SU-DHL-6 (cell line): Measurements from ENCODE around the gene TRIP11.

Source experiments
- CTCF ChIP-seq: fragments of 200-600 bp; sonication (generic); IDR thresholded peaks from one replicate; pipeline ENCODE4 v1.5.1; 2017; ENCODE audit warnings: antibody characterized with exemption, mild to moderate bottlenecking, low read length, moderate library complexity; ENCODE audit not compliant: insufficient read depth, poor library complexity, severe bottlenecking
- EZH2phosphoT487 ChIP-seq: fragments of 200-600 bp; sonication (generic), shearing (Covaris generic); conservative IDR thresholded peaks from 2 replicates; pipeline ENCODE4 v1.6.1; 2018; ENCODE audit warnings: mild to moderate bottlenecking, antibody characterized with exemption, low read length, moderate library complexity, mixed read lengths

GRCh38 chr14:92037989-92038388, 1.9 kb downstream of the TRIP11 start:
- no peak for TF ChIP-seq CTCF
- TF ChIP-seq EZH2phosphoT487, result no peak
